ENCODE data around the gene PPM1H.

Gene PPM1H

DNA sequence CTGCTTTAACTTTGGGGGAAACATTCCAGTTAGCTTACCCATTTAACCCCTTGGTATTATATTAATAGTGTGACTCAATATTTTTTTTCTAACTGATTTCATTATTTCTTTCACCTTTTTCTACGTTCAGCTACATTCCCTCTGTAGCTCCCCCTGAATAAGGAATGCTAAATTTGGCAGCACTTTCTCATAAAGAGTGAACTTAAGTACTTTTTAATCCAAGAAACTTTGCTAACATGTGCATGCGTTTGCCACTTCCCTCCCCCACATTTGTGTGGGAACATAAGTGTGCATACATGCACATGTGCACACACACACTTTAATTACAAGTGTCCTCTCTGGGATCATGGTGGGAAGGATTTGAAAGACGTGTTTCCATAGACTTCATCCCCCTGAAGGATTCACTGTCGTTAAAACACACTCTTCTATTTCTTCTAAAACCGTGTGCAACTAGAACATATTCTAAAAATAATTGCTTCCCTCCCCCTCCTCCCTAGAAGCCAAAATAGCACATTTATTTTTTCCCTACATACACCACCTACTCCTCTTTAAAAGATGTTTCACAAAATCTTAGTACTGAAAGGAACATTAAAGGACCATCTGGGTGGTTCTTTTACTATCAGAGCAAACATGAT, 142.6 kb downstream of the PPM1H start:
- DNase-seq = peak; percentile 56

DNA sequence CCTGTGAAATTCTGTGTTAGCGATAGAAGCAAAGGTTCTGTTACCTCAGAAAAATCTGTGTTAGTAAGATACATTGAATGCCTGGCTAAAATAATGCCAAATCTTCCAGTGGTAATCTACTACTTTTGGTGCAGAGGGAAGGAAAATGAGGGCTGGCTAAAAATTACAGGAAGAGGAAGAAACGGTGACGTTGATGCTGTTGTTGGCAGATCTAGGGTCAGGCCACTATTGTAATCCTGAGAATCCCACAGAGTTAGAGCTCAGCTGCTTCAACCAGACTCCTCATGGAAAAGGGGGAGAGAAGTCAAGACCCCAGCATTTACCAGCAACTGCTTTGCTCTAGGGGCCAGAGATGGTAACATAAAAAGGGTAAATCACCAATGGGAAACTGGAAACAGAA, 145.1 kb downstream of the PPM1H start:
- DNase-seq = no peak

DNA sequence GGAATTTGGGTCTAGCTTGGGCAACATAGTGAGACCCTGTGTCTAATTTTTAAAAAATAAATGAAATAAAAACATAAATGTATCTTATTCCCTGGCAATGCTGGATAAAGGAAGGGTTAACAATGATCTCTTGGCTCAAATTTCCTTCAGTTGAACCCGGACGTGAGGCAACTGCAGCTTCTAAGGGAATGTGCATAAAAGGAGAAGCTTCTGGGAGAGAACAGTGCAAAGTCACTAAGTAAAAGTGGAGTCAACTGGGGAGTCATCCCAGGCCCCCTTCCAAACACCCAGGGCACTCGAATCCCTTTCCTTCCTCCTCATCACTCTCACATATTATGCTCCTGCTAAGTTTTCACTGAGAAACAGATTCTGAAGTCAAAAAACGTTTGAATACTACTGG, 147.3 kb downstream of the PPM1H start:
- DNase-seq = peak; percentile 54

DNA sequence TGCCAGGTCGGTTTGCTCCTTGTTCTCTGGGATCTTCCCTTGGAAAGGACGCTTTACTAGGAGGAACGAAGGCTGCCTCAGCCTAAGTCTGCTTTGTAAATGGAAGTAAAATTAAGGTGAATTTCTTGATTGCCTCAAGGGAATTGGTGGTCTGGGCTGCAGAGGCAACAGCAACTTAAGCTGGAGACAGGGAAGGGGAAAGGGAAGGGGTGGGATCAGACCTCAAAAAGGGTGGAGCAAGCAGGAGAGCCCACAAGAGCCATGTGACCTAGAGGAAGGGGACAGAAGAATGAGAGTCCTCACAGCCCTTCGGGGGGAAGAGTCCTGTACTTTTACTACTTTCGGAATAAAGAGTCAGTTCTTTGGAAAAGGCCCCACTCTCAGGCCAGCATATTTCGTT, 147.9 kb downstream of the PPM1H start:
- DNase-seq = no peak

DNA sequence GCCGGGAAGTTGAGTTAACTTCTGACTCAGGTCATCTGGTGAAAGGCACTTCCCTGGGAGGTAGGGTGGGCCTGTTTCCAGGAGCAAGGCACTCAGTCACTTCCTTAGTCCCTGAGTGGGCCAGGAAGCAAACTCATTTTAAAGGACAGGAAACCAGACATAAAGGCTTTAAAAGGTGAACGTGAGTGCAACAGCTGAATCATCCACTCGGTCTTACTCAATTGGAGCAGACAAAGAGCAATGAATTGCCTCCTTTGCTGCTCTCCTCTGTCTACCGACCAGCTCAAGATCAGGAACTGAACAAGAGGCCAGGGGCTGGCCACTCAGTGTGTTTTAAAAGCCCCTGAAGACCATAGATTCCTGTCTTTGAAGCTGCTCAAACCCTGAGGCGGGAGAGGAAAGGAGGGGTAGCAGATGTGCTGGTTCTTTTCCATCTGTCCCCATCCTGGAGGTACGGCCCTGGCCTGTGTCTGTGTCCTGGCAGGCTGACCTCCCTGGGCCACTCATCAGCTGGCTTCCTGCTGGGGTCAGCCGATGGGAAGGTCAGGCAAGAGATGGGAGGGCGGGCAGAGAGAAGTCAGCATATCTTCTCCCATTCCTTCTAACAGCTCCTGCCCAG, 148.9 kb downstream of the PPM1H start:
- DNase-seq = peak; percentile 99

DNA sequence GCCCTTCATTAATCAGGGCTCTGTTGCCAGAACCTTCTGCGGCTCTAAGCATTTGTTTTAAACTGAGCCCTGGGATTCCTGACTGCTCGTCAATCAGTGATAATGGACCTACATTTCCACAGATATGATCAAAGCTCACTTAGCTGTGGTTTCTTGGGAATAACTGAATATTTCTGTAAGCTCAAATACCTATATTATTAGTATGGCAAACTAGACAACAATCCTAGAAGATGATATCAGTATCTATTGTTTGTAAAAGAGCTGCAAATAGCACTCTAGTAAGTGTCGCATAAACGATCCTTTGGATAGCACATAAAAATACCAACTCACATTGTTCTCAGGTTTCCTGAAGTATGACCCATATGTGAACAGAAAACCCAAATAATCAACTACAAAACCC, 150.4 kb downstream of the PPM1H start:
- DNase-seq = peak; percentile 79

DNA sequence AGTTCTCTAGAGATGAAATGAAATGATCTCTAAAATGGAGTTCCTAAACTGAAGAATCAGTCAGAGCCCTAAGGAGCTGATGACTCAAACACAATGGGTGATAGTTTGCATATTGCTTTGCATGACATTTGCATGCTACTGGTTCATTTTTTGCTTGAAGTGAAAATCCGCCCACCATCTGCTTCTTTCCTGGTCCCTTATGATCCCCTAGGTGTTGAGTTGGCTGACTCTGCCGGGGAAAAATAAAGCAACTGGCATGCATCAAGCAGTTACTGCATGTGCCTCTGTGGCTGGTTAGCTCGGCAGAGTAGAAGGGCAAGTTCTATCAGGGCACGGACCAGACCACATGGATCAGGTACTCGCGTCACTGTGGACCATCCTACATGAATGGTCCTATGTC, 151.1 kb downstream of the PPM1H start:
- peak; percentile 59 for DNase-seq

DNA sequence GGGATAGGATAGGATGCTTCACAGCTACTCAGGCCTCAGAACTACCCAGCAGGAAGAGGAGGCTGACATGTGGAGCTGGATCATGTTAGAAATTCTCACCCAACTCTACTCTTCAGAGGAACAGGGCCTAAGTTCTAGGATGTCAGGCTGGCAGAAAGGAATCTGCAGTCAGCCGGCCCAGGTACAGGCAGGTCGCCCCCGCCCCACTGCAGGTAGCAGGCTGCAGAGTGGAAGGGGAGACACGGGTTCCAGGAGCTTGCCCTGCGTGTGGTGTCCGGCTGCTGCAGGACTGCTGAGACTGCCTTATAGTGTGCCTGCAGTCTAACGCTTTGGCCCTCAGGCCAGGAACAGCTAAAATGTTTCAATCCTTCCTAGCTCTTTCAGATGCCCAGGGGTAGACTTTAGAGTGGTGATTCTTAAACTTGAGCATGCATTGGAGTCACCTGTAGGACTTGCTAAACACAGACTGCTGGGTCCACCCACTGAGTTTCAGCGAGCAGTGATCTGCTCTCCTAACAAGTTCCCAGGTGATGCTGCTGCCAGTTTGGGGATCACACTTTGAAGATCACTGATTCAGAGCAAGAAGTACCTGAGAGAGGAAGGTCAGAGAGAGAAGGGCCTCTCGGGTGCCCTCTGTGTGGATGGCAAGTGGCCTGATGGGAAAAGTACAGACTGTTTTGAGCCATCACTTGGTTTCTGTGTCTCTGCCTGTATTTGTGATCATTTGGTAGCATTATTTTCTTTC, 153.6 kb downstream of the PPM1H start:
- DNase-seq = no peak

DNA sequence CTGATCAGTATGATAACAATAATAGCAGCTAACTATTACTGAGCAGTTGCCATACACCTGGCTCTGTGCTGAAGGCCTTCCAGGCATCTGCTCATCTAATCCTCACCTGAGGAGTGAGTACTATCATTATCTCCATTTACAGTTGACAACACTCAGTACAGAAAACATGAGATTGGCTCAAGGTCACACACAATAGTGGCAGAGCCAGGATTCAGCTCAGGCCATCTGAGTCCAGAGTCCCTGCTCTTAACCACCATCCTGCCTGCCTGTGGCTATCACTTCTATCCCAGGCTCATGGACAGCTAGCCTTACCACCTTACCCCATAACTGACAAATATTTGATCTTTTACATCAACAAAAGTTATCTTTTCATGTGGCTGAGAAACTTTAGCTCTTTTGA, 155.5 kb downstream of the PPM1H start:
- no peak for DNase-seq

DNA sequence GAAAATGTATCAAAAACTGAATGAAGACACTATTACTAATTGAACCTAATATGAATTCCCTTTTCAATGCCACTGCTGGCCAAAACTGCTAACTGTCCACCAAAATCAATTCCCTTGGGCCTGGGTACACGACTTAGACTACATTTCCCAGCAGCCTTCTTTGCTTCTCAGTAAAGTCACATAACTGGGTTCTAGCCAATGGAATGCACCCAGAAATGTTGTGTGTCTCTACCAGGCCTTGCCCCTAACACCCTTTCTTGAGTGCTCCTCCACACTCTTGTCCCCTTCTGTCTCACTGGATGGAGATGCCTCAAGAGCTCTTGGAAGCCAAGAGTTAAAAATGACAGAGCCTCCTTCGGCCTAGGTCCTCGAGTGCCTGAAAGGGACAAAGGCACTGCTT, 156.8 kb downstream of the PPM1H start:
- no peak for DNase-seq

DNA sequence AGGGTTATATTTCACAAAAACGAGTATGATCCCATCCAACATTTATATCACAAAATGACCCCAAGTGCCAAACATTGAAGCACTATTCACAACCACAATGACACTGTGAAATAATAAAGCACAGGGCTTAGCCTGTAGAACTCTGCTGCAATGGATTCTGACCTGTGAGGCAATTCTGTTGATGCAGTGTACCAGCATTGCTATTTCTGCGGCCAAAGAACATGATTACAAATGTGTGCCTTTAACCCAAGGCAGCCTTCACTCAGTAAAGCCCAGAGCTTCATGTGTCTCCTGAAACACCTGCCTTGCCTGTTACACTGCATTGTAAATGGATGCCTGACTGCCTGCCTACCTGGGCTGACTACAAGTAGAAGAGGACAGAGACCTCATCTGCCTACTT, 158.0 kb downstream of the PPM1H start:
- no peak for DNase-seq

DNA sequence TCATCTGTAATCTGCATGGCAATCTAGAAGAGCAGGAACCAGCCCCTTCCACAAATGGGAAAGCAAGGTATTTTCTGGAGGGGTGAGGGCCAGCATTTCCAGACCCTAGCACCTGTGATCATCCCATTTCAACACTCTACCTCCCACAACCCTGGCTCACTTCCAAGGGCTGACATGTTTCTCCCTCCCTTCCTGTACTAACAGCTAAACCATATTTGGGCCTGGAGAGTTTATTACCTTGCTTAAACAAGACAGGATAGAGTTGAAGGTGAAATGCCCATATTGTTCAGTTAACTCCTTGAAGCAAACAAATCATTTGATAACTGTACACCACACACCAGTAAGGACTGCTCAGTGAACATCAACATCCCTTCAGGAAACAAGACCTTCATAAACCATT, 158.4 kb downstream of the PPM1H start:
- DNase-seq = no peak

DNA sequence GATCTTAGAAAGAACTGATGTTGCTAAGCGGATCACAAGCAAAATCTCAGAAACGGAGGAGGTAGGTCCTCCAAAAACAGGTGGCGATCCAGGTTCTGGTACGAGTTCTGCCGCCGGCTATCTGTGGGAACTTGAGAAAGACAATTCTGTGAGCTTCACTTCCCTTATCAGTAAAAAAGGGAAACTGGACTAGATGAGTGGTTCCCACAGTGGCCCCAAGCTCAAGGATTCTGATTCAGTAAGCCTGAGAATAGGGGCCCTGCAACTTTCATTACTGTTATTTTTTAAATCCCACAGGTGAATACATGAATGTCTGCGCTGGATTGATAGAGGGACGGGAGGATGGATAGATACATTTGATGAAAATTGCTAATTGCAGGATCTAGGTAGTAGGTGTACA, 160.2 kb downstream of the PPM1H start:
- no peak for DNase-seq

DNA sequence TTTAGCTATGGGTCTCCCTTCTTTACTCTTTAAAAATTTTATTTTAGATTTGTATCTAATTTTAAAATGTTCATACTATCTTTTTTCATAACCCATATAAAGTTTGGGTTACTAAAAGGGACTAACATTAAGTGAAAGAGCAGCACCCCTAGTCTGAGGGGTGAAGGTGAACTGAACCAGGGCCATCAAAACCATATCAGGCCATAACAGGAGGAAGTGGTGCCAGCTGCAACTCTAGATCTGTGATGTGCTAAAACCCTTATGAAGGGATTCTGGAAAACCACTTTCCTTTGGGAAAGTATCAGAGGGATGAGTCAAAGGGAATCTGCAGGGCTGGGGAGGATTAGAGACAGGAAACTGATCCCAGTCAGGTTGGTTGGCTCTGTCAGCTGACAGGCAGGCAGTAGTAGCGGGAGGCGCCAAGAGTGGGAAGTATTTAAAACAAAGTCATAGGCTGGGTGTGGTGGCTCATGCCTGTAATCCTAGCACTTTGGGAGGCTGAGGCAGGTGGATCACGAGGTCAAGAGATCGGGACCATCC, 162.5 kb downstream of the PPM1H start:
- peak; percentile 82 for DNase-seq

DNA sequence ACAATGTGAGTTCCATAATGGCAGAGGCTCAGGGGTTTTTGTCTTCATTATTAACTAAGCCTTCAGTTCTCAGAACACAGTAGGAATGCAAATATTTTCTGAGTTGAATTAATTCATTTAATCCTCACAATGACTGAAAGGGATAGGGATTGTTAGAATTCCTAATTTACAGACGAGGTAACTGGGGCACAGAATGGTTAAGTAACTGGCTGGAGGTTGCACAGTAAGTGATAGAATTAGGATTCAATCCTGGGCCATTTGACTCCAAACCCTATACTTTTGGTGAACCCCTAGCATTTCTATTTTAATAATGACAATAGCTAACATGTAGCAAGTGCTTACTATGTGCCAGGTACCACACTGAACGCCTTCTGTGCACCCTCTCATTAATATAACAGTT, 163.1 kb downstream of the PPM1H start:
- DNase-seq = no peak

DNA sequence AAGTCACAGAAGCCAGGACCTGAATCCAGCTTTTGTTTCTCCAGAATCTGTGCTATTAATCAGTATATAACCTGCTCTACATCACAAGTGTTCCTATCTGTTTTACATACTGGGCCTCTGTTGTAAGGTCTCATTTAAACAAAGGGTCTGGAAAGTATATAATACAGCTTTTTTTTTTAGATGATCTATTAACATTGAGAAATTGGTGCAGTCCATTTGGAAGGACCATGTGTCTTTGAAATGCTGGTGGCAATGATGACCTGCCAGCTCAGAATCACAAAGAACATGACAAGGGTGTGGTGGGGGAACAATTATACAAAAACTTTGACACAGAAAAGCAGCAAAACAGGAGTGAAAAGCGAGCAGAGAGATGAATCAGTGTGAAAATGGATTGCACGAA, 164.6 kb downstream of the PPM1H start:
- no peak for DNase-seq

DNA sequence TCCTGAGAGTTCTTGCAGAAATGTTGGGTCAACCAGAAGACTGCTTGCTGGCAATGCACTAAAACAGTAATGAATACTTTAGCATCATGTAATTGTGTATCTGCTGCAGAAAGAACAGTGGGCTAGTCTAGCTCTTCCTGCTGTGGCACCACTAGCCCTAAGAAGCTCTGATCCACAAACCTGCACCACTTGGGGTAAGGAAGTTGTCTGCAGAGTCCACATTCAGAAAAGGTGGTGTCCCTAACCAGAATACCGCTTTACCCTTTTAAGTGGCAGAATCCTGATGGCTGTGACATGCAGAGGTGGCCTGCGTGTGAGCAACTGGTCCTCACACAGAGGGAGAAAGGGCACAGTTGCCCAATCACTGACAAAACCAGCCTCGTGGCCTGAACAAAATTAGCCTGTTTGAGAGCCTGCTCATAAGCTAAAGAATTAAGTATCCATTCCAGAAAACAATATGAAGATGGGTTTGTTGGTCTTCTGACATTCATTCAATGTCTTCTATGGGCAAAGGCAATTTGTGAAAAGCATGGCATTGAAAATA, 165.8 kb downstream of the PPM1H start:
- DNase-seq = no peak

DNA sequence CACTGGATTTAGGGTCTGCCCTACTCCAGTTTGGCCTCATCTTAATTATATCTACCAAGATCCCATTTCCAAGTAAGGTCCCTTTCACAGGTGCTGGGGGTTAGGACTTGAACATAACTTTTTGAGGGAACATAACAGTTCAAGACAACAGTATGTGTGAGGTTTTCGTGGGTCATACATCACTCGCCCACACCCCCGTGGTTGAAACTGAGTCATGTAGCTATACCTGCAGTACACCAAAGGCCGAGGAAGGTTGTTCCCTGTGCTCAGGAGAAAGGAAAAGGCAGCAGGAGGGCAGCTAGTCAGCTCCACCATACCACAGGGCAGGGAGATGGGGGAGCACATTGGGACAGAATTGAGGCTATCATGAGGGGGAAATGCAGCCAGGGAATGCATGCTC, 167.0 kb downstream of the PPM1H start:
- no peak for DNase-seq

DNA sequence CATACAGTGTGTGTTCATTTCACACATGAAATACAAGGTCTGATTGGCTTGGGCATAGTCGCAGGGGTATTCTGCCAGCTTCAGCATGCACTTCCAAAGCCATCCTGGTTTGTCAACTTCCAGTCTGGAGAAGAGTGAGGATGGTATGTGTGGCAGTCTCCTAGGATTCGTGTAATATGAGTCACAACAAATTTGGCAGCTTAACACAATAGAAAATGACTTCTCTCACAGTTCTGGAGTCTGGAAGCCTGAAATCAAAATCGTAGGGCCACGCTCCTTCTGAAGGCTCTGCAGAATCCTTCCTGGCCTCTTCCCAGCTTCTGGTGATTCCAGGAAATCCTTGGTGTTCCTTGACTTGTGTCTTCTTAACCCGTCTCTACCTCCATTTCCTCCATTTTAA, 167.5 kb downstream of the PPM1H start:
- DNase-seq = peak; percentile 88

DNA sequence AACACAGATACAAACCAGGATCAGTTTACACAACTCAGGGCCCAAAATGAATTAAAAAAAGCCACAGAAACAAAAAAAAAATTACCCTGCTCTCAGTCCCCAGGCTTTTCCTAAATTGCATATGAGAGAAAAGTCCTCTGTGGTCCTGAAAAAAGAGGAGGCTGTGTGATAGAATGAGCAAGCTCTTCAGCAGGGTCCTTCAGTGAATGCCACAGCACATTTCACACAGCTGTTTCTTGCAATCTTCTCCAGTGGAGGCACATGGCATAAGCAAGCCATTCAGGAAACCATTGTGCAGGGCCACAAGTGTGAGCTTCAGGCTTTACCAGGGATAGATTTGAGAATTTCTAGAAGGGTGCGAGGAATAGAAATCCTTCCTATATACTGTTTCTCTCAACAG, 168.5 kb downstream of the PPM1H start:
- DNase-seq = no peak

DNA sequence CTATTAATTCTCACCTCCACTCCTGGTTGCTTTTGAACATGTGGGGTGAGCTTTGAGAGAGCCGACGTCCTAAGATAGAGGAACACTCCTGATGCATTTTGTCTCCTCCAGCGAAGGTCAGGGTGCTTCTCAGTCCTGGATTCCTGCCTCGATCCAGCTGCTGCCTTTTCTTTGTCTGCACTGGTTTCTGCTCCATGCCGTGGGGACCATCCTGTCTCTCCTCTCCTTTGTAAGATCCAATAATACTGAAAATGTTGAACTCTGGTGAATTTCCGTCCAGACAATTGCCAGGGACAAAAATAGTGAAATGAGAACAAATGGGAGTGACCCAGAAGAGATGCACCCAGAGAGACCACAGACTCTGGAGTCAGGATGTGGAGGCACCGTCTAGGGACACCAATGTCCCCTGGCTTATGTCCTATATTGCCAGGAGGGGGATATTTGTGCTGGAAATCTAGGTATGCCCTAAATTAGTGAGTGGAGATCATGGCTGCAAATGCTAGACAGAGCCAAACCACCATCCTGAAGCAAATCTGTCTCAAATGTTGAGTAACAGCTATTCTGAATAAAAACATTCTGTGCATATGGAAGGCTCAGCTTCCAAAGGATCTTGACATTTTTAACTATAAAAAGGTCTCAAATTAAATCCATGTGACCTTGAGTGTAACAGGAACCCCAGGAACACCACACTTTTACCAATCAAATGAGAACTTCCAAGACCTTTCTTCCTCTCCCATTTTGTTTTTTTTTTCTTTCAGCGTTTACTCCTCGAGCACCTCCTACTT, 170.9 kb downstream of the PPM1H start:
- no peak for DNase-seq

DNA sequence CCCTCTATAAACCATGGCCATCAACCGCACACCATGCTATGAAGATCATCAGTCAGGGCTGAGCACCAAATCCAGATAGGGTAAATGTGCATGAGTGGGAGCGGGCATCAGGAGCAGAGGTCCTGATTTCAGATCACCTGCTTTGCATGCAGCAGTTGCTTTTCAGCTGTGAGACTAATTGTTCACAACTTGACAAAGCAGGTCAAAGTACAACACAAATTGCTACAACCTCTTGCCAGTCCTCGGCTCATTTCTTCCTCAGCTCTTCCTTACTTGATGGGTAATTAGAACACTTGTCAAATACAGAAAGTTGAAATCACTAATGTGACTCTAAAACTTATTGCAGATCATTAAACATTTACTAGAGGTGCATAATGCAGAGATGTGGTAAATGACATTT, 171.6 kb downstream of the PPM1H start:
- DNase-seq = no peak

DNA sequence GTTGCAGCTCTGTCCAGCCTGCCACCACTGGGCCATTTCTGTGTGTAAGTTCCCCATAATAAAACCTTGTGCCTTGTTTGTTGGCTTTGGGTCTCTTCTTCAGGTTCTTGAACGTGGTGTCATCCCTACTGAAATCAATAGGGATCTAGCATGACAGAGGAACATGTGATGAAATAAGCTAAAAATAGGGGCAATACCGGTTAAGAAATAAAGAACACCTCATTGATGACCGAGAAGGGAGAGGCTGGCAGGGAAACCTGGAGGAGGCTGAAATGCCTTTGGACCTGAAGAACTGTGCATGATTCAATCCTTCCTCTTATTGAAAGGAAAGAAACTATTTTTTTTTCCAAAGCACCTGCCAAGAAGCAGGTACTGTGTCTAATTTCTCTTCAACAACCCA, 172.3 kb downstream of the PPM1H start:
- DNase-seq = no peak

Data from fibroblast of skin of right biceps (primary cell).